Fibroblast of lung (primary cell): Measurements from ENCODE around the gene DRG1. TPM values are rescaled to one million over a fixed set of nuclear protein-coding genes. Genes with fewer than 3 reads are reported as not detected.

Experiments
- DNase-seq, 2 donors: peaks; one replicate each; pipeline versions ENCODE4 v3.0.0 to v3.0.0-alpha.2; 2010; ENCODE audit warnings: low read depth in 2 of 2
- H2AFZ ChIP-seq: 2 replicates; pipeline ENCODE4 v1.5.1; 2012; ENCODE audit warnings: low read length, control low read depth, inconsistent platforms
- H3K27ac ChIP-seq: 2 replicates; pipeline ENCODE4 v1.5.1; 2011; ENCODE audit warnings: low read length, control low read depth; ENCODE audit not compliant: insufficient read depth
- H3K27me3 ChIP-seq: 2 replicates; pipeline ENCODE4 v1.5.1; 2011; ENCODE audit warnings: mild to moderate bottlenecking, low read length; ENCODE audit not compliant: control insufficient read depth, insufficient read depth
- H3K36me3 ChIP-seq: 2 replicates; pipeline ENCODE4 v1.5.1; 2011; ENCODE audit warnings: low read length; ENCODE audit not compliant: control insufficient read depth, insufficient read depth
- H3K4me1 ChIP-seq: 2 replicates; pipeline ENCODE4 v1.5.1; 2011; ENCODE audit warnings: low read length; ENCODE audit not compliant: control insufficient read depth, insufficient read depth; ENCODE audit errors: extremely low read depth
- H3K4me2 ChIP-seq: 2 replicates; pipeline ENCODE4 v1.5.1; 2011; ENCODE audit warnings: low read length, control low read depth; ENCODE audit not compliant: insufficient read depth; ENCODE audit errors: extremely low read depth
- H3K4me3 ChIP-seq, 4 experiments: fragments of 200-600 bp in 1 of 4; sonication (generic) in 1 of 4; replicated peaks in 1 of 4; 2 replicates each; pipeline ENCODE4 v1.5.1; 2011 to 2016; ENCODE audit warnings: low read length in 4 of 4, low read depth in 3 of 4, mild to moderate bottlenecking in 3 of 4, control low read depth in 2 of 4, inconsistent platforms in 1 of 4, mixed read lengths in 1 of 4; ENCODE audit not compliant: insufficient read depth in 1 of 4; ENCODE audit errors: control extremely low read depth in 1 of 4
- H3K79me2 ChIP-seq: 2 replicates; pipeline ENCODE4 v1.5.1; 2012; ENCODE audit warnings: mild to moderate bottlenecking, low read length, inconsistent platforms; ENCODE audit not compliant: control insufficient read depth, insufficient read depth
- H3K9ac ChIP-seq: 2 replicates; pipeline ENCODE4 v1.5.1; 2011; ENCODE audit warnings: mild to moderate bottlenecking, low read length, control low read depth; ENCODE audit not compliant: insufficient read depth
- H3K9me3 ChIP-seq: 2 replicates; pipeline ENCODE4 v1.5.1; 2012; ENCODE audit warnings: low read depth, low read length; ENCODE audit not compliant: control insufficient read depth, insufficient read depth
- H4K20me1 ChIP-seq: 2 replicates; pipeline ENCODE4 v1.5.1; 2011; ENCODE audit warnings: low read length; ENCODE audit not compliant: control insufficient read depth, insufficient read depth; ENCODE audit errors: extremely low read depth
- CTCF ChIP-seq, 2 donors: IDR thresholded peaks in 1 of 2; conservative IDR thresholded peaks in 1 of 2; 1 replicate in 1 of 2; 2 replicates in 1 of 2; pipeline ENCODE4 v1.5.1; 2011 to 2012; ENCODE audit warnings: low read length in 2 of 2, control low read depth in 1 of 2, inconsistent platforms in 1 of 2, low read depth in 1 of 2, mild to moderate bottlenecking in 1 of 2
- EZH2 ChIP-seq: IDR thresholded peaks from 2 replicates; pipeline ENCODE4 v1.5.1; 2012; ENCODE audit warnings: low read length, control low read depth, mild to moderate bottlenecking; ENCODE audit errors: missing control alignments
- polyA plus RNA-seq, 2 donors: library from polyadenylated mRNA; depleted of rRNA in 1 of 2; stranded (reverse) in 1 of 2; unstranded in 1 of 2; fragments of >200 nt; gene quantifications; 2 replicates each; pipeline ENCODE4 v1.2.1, GENCODE V29; 2011 to 2012; ENCODE audit warnings: missing spikeins in 1 of 2
- total RNA-seq: library from RNA; depleted of rRNA; stranded (reverse); fragments of >200 nt; gene quantifications from 2 replicates; pipeline ENCODE4 v1.2.1, GENCODE V29; 2014

The DRG1 gene
- total and polyA plus RNA-seq, 2 donors (not counting 1 experiment from before 2014, with no cell fraction given): 76.4 to 78.8 TPM

GRCh38 chr22:31354515-31354914 lies 44.9 kb upstream of the DRG1 start:
- Histone ChIP-seq H4K20me1 (no peaks in the 10 kb centered on the region), H3K27ac (no peak overlapping the region), H2AFZ (no peak overlapping the region), H3K4me1 (no peaks in the 10 kb centered on the region), H3K9me3 (no peaks in the 10 kb centered on the region), H3K27me3 (peaks cover 3% of the 10 kb centered on the region), H3K9ac (no peak overlapping the region), H3K36me3 (no peaks in the 10 kb centered on the region), H3K4me2 (no peak overlapping the region), H3K4me3 (no peak overlapping the region), H3K79me2 (no peaks in the 10 kb centered on the region)
- no peak for TF ChIP-seq CTCF (conservative IDR thresholded peaks at IDR 0.05 in 1 of 2, IDR thresholded peaks at IDR 0.05 in 1 of 2; ENCODE audit: low read depth in 1 of 2, low read length in 2 of 2)
- TF ChIP-seq EZH2: no peak
- DNase-seq: no peak

DNA sequence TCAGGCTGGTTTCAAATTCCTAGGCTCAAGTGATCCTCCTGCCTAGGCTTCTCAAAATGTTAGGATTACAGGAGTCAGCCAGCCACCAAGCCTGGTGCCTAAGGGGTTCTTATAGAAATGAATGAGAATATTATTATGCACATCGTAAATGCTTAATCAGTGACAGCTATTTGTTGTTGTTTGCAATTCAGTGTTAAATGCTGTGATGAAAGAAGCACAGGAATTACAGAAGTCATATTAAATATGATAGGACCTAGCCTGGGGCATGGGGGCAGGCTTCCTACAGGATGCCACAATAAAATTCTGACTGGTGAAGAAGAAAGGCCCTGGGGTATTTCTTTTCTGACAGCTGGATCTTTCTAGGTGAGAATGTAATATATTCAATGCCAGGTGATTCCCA lies 39.4 kb upstream of the DRG1 start:
- H3K27ac ChIP-seq: no peak overlapping the region
- no peak overlapping the region for H3K9ac ChIP-seq
- H3K27me3 ChIP-seq: no peaks in the 10 kb centered on the region
- no peak overlapping the region for H2AFZ ChIP-seq
- H3K79me2 ChIP-seq: no peaks in the 10 kb centered on the region
- no peak overlapping the region for H3K4me2 ChIP-seq
- no peak overlapping the region for H3K4me3 ChIP-seq
- H3K9me3 ChIP-seq: no peaks in the 10 kb centered on the region
- no peak for DNase-seq
- no peaks in the 10 kb centered on the region for H3K36me3 ChIP-seq
- no peaks in the 10 kb centered on the region for H3K4me1 ChIP-seq
- TF ChIP-seq CTCF (conservative IDR thresholded peaks at IDR 0.05 in 1 of 2, IDR thresholded peaks at IDR 0.05 in 1 of 2; ENCODE audit: low read depth in 1 of 2, low read length in 2 of 2): no peak
- TF ChIP-seq EZH2: no peak
- H4K20me1 ChIP-seq: no peaks in the 10 kb centered on the region

- Histone ChIP-seq H3K27ac (no peak overlapping the region), H2AFZ (no peak overlapping the region), H3K4me1 (no peaks in the 10 kb centered on the region), H3K4me2 (no peak overlapping the region), H3K4me3 (no peak overlapping the region), H3K27me3 (no peaks in the 10 kb centered on the region), H4K20me1 (no peaks in the 10 kb centered on the region), H3K9me3 (no peaks in the 10 kb centered on the region), H3K36me3 (no peaks in the 10 kb centered on the region), H3K9ac (no peak overlapping the region), H3K79me2 (no peaks in the 10 kb centered on the region)
- no peak for DNase-seq
- TF ChIP-seq CTCF (conservative IDR thresholded peaks at IDR 0.05 in 1 of 2, IDR thresholded peaks at IDR 0.05 in 1 of 2; ENCODE audit: low read depth in 1 of 2, low read length in 2 of 2) (no peak), EZH2 (no peak)
Observed at GRCh38 chr22:31361743-31362142, 37.7 kb upstream of the DRG1 start.
